ENCODE measurements around the gene TLDC2. TPM values are rescaled to one million over a fixed set of nuclear protein-coding genes. Genes with fewer than 3 reads are reported as not detected.
A peak's percentile ranks its signal among the peaks of the same experiment; 100 is the strongest.

Gene TLDC2
- total RNA-seq, 2 donors from 2014 or later, result 0.18 to 0.24 TPM

DNA sequence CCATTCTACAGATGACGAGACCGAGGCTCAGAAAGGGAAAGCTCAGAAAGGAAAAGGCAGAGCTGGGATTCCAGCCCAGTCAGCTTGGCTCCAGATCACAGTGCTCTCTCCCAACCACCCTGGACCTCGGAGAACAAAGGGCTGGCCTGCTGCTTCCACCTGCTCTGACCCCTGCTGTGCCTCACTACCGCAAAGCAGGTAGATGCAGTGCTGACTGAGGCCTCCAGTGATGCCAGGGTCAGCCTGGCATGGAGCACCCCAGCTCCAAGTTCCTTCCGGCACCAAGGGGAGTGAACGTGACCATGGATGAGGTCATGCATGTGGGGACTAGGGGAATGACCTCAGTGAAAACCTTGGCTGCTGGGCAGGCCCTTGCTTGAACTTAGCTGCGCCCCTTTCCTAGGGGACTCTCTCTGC lies 20.7 kb upstream of the TLDC2 start:
- H3K9me3 Mint-ChIP-seq, result peaks cover 14% of the 10 kb centered on the region
- no peak overlapping the region for H3K9ac ChIP-seq (ENCODE audit: extremely low read depth, low read length, poor library complexity, severe bottlenecking)
- 87 to 100% methylated on average over 6 to 7 of the region's 7 CpGs for WGBS, 2 experiments (ENCODE audit: insufficient coverage in 1 of 2, insufficient read length in 1 of 2)

GRCh38 chr20:36856195-36856594 lies 19.7 kb upstream of the TLDC2 start:
- 82 to 100% methylated on average over 2 to 3 of the region's 3 CpGs for WGBS, 2 experiments (ENCODE audit: insufficient coverage in 1 of 2, insufficient read length in 1 of 2)
- peaks cover 30% of the 10 kb centered on the region for H3K36me3 ChIP-seq (ENCODE audit: control insufficient read depth, insufficient read depth, low read length)
- Mint-ChIP-seq H3K36me3 (ENCODE audit: low read depth) (peaks cover 28% of the 10 kb centered on the region), H3K4me3 (no peak overlapping the region), H3K9me3 (peaks cover 7% of the 10 kb centered on the region), H3K27me3 (ENCODE audit: insufficient read depth) (no peaks in the 10 kb centered on the region), H3K27ac (peak overlapping the region; percentile 46), H3K4me1 (peaks cover 42% of the 10 kb centered on the region)
- no peak overlapping the region for H3K9ac ChIP-seq (ENCODE audit: extremely low read depth, low read length, poor library complexity, severe bottlenecking)
- DNase-seq, result peak; percentile 34
- TF ChIP-seq CTCF (conservative IDR thresholded peaks at IDR 0.05), result no peak
- no peak overlapping the region for H3K27ac ChIP-seq (ENCODE audit: low read depth, low read length)
- H3K9me3 ChIP-seq (ENCODE audit: control insufficient read depth, low read length), result peaks cover 7% of the 10 kb centered on the region
- no peaks in the 10 kb centered on the region for H3K27me3 ChIP-seq (ENCODE audit: control insufficient read depth, insufficient read depth, low read length, poor library complexity, severe bottlenecking)
- peaks cover 12% of the 10 kb centered on the region for H3K4me1 ChIP-seq (ENCODE audit: control insufficient read depth, insufficient read depth, low read length)
- H3K4me3 ChIP-seq (ENCODE audit: low read length), result no peak overlapping the region

More for the DNA sequence above, 20.7 kb upstream of the TLDC2 start:
- no peaks in the 10 kb centered on the region for H3K27me3 ChIP-seq (ENCODE audit: control insufficient read depth, insufficient read depth, low read length, poor library complexity, severe bottlenecking)
- H3K36me3 Mint-ChIP-seq (ENCODE audit: low read depth), result peaks cover 34% of the 10 kb centered on the region
- H3K4me1 Mint-ChIP-seq, result peaks cover 33% of the 10 kb centered on the region
- H3K4me3 Mint-ChIP-seq, result no peak overlapping the region
- H3K27ac Mint-ChIP-seq, result peak overlapping the region; percentile 48
- no peak overlapping the region for H3K27ac ChIP-seq (ENCODE audit: low read depth, low read length)
- no peak for TF ChIP-seq CTCF (conservative IDR thresholded peaks at IDR 0.05)
- H3K4me1 ChIP-seq (ENCODE audit: control insufficient read depth, insufficient read depth, low read length), result peaks cover 10% of the 10 kb centered on the region
- peaks cover 31% of the 10 kb centered on the region for H3K36me3 ChIP-seq (ENCODE audit: control insufficient read depth, insufficient read depth, low read length)
- DNase-seq, result peak; percentile 45
- H3K27me3 Mint-ChIP-seq (ENCODE audit: insufficient read depth), result no peaks in the 10 kb centered on the region
- H3K9me3 ChIP-seq (ENCODE audit: control insufficient read depth, low read length), result peaks cover 14% of the 10 kb centered on the region
- no peak overlapping the region for H3K4me3 ChIP-seq (ENCODE audit: low read length)

DNA sequence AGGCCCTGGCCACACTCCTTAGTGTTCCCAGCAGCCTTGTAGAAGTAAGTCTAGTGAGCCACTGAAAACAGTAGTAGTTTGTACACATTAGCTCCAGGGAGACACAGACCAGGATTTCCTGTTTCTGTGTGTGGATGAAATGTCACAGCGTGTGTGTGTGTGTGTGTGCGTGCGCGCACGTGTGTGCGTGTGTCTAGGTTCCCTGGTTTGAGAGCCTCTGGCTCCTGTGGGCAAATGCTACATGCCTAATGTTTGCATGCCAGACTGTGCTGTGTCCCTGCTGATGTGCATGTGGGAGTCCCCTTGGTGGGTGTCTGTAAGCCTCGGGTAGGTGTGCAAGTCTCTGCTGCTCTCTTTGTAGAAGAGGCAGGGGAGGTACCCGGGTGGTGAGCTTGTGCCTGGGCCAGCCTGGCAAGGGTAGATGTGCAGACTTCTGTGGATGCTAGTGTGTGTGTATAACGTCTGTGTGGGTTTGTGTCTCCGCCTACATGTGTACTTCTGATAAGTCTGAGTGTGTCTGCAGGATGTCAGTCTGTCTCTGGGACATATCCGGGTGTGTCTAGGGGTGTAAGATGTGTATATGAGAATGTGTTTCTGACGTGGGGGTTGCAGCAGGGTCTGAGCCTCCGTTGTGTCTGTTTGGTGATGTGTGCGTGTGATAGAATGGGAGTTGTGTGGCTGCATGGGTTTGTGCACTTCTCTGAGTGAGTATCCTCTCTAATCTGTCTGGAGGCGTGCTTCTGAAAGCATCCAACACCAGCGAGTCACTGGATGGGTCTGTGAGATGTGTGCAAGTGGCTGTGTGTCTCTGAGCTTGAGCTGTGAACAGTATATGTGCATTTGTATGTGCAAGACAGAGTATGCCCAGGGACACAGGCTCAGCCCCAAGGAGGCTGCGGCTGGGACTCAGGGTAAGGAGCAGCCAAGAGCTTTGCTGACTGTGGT lies 19.0 kb upstream of the TLDC2 start:
- Mint-ChIP-seq H3K27me3 (ENCODE audit: insufficient read depth) (no peaks in the 10 kb centered on the region), H3K4me3 (no peak overlapping the region), H3K4me1 (peaks cover 49% of the 10 kb centered on the region), H3K36me3 (ENCODE audit: low read depth) (peaks cover 20% of the 10 kb centered on the region), H3K27ac (no peak overlapping the region), H3K9me3 (no peaks in the 10 kb centered on the region)
- Histone ChIP-seq H3K27ac (ENCODE audit: low read depth, low read length) (no peak overlapping the region), H3K4me1 (ENCODE audit: control insufficient read depth, insufficient read depth, low read length) (peaks cover 19% of the 10 kb centered on the region), H3K9me3 (ENCODE audit: control insufficient read depth, low read length) (no peaks in the 10 kb centered on the region), H3K9ac (ENCODE audit: extremely low read depth, low read length, poor library complexity, severe bottlenecking) (no peak overlapping the region), H3K4me3 (ENCODE audit: low read length) (no peak overlapping the region), H3K27me3 (ENCODE audit: control insufficient read depth, insufficient read depth, low read length, poor library complexity, severe bottlenecking) (no peaks in the 10 kb centered on the region), H3K36me3 (ENCODE audit: control insufficient read depth, insufficient read depth, low read length) (peaks cover 27% of the 10 kb centered on the region)
- no peak for TF ChIP-seq CTCF (conservative IDR thresholded peaks at IDR 0.05)
- peak; percentile 33 for DNase-seq
- WGBS, 2 experiments (ENCODE audit: insufficient coverage in 1 of 2, insufficient read length in 1 of 2), result 87 to 93% methylated on average over 5 to 17 of the region's 17 CpGs
